SK-N-SH (cell line): ENCODE measurements around the gene DIP2A.

Source experiments
- EP300 ChIP-seq, 2 experiments: IDR thresholded peaks; 2 replicates each; pipeline versions ENCODE4 v1.4.0 to v1.6.1; 2012; ENCODE audit warnings: borderline replicate concordance in 1 of 2, low read depth in 1 of 2, low read length in 1 of 2
- EZH2phosphoT487 ChIP-seq: fragments of 200-600 bp; sonication (generic); IDR thresholded peaks from 2 replicates; pipeline ENCODE4 v1.6.1; 2017; ENCODE audit warnings: low read depth, mixed run types, mild to moderate bottlenecking, antibody characterized with exemption, moderate library complexity, borderline replicate concordance
- NRF1 ChIP-seq: IDR thresholded peaks from 2 replicates; pipeline ENCODE4 v1.6.1; 2012; ENCODE audit warnings: low read depth, mild to moderate bottlenecking, low read length
- POLR2AphosphoS5 ChIP-seq: IDR thresholded peaks from 2 replicates; pipeline ENCODE4 v1.6.1; 2012; ENCODE audit warnings: low read depth, low read length
- RFX5 ChIP-seq: IDR thresholded peaks from 2 replicates; pipeline ENCODE4 v1.6.1; 2012; ENCODE audit warnings: mild to moderate bottlenecking, improper control_type of control experiment, low read length
- RXRA ChIP-seq: IDR thresholded peaks from 2 replicates; pipeline ENCODE4 v1.4.0; 2012; ENCODE audit warnings: low read depth, mild to moderate bottlenecking, borderline replicate concordance
- SIN3A ChIP-seq: IDR thresholded peaks from 2 replicates; pipeline ENCODE4 v1.6.1; 2012; ENCODE audit warnings: low read depth, mild to moderate bottlenecking, low read length, moderate library complexity, borderline replicate concordance
- SMC3 ChIP-seq: IDR thresholded peaks from 2 replicates; pipeline ENCODE4 v1.6.1; 2012; ENCODE audit warnings: low read depth, low read length, improper control_type of control experiment
- TAF1 ChIP-seq: IDR thresholded peaks from 2 replicates; pipeline ENCODE4 v1.6.1; 2012; ENCODE audit warnings: low read depth, mild to moderate bottlenecking, low read length, moderate library complexity, borderline replicate concordance
- YY1 ChIP-seq: IDR thresholded peaks from 2 replicates; pipeline ENCODE4 v1.4.0; 2012; ENCODE audit warnings: low read depth, mild to moderate bottlenecking
- TF ChIP-seq, protein P1 (sequence below): fragments of 200-600 bp; sonication (generic); IDR thresholded peaks from 2 replicates; pipeline ENCODE4 v1.6.1; 2017; ENCODE audit warnings: antibody characterized with exemption, mild to moderate bottlenecking, moderate library complexity
- TF ChIP-seq, protein P2 (sequence below): IDR thresholded peaks from 2 replicates; pipeline ENCODE4 v1.6.1; 2012; ENCODE audit warnings: mild to moderate bottlenecking, low read depth, low read length, moderate library complexity

DNA sequence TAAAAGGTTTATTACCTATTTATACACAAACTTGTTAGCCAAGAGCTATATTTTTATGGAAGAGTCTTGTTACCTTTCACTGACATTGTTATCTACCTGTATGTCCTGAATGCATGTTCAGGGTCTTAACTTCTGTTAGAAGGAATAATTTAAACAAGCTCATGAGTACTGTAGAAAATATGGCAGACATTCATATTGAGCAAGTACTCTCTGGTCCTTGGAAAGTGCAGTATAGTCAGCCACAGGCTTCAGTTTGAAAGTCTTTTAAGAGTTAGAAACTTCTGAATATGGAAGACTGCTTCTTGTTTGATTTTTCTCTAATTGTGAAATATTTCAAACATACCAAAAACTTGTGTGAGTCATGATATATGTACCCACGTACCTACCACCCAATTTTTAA, 16.6 kb downstream of the DIP2A start:
- TF ChIP-seq TAF1 = no peak
- TF ChIP-seq EP300 (IDR thresholded peaks at IDR 0.05; ENCODE audit: borderline replicate concordance in 1 of 2, low read depth in 1 of 2, low read length in 1 of 2) = no peak
- TF ChIP-seq, protein P1, sequence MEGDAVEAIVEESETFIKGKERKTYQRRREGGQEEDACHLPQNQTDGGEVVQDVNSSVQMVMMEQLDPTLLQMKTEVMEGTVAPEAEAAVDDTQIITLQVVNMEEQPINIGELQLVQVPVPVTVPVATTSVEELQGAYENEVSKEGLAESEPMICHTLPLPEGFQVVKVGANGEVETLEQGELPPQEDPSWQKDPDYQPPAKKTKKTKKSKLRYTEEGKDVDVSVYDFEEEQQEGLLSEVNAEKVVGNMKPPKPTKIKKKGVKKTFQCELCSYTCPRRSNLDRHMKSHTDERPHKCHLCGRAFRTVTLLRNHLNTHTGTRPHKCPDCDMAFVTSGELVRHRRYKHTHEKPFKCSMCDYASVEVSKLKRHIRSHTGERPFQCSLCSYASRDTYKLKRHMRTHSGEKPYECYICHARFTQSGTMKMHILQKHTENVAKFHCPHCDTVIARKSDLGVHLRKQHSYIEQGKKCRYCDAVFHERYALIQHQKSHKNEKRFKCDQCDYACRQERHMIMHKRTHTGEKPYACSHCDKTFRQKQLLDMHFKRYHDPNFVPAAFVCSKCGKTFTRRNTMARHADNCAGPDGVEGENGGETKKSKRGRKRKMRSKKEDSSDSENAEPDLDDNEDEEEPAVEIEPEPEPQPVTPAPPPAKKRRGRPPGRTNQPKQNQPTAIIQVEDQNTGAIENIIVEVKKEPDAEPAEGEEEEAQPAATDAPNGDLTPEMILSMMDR = no peak
- TF ChIP-seq RFX5 = no peak
- no peak for TF ChIP-seq RXRA
- no peak for TF ChIP-seq SMC3
- no peak for TF ChIP-seq EZH2phosphoT487
- TF ChIP-seq NRF1 = no peak
- no peak for TF ChIP-seq SIN3A
- no peak for TF ChIP-seq POLR2AphosphoS5
- TF ChIP-seq, protein P2, sequence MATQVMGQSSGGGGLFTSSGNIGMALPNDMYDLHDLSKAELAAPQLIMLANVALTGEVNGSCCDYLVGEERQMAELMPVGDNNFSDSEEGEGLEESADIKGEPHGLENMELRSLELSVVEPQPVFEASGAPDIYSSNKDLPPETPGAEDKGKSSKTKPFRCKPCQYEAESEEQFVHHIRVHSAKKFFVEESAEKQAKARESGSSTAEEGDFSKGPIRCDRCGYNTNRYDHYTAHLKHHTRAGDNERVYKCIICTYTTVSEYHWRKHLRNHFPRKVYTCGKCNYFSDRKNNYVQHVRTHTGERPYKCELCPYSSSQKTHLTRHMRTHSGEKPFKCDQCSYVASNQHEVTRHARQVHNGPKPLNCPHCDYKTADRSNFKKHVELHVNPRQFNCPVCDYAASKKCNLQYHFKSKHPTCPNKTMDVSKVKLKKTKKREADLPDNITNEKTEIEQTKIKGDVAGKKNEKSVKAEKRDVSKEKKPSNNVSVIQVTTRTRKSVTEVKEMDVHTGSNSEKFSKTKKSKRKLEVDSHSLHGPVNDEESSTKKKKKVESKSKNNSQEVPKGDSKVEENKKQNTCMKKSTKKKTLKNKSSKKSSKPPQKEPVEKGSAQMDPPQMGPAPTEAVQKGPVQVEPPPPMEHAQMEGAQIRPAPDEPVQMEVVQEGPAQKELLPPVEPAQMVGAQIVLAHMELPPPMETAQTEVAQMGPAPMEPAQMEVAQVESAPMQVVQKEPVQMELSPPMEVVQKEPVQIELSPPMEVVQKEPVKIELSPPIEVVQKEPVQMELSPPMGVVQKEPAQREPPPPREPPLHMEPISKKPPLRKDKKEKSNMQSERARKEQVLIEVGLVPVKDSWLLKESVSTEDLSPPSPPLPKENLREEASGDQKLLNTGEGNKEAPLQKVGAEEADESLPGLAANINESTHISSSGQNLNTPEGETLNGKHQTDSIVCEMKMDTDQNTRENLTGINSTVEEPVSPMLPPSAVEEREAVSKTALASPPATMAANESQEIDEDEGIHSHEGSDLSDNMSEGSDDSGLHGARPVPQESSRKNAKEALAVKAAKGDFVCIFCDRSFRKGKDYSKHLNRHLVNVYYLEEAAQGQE = no peak
- TF ChIP-seq YY1 = no peak
